B cell (primary cell): Measurements from ENCODE around the gene RBM23.

Source experiments
- CTCF ChIP-seq: fragments of 200-600 bp; IDR thresholded peaks from one replicate; pipeline ENCODE4 v1.8.0; 2022; ENCODE audit warnings: antibody characterized with exemption, mild to moderate bottlenecking
- EZH2 ChIP-seq: IDR thresholded peaks from 2 replicates; pipeline ENCODE4 v1.6.1; 2012; ENCODE audit warnings: borderline replicate concordance, low read depth, mild to moderate bottlenecking, moderate library complexity, low read length; ENCODE audit not compliant: insufficient read depth, poor library complexity, severe bottlenecking

- TF ChIP-seq CTCF (no peak), EZH2 (no peak)
Observed at GRCh38 chr14:22903742-22904087, 15.2 kb downstream of the RBM23 start.
